ENCODE results near the gene TTC28.
"Not testable (repeated sequence)": the region's sequence is repeated elsewhere in the genome, so short reads cannot be mapped to it uniquely, and the experiment has no call there.

TTC28 gene

DNA sequence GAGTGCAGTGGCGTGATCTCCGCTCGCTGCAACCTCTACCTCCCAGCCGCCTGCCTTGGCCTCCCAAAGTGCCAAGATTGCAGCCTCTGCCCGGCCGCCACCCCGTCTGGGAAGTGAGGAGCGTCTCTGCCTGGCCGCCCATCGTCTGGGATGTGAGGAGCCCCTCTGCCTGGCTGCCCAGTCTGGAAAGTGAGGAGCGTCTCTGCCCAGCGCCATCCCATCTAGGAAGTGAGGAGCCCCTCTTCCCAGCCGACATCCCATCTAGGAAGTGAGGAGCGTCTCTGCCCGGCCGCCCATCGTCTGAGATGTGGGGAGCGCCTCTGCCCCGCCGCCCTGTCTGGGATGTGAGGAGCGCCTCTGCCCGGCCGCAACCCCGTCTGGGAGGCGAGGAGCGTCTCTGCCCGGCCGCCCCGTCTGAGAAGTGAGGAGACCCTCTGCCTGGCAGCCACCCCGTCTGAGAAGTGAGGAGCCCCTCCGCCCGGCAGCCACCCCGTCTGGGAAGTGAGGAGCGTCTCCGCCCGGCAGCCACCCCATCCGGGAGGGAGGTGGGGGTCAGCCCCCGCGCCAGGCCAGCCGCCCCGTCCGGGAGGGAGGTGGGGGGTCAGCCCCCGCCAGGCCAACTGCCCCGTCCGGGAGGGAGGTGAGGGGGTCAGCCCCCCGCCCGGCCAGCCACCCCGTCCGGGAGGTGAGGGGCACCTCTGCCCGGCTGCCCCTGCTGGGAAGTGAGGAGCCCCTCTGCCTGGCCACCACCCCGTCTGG, 126.4 kb downstream of the TTC28 start:
- DNase-seq = not testable (repeated sequence)

DNA sequence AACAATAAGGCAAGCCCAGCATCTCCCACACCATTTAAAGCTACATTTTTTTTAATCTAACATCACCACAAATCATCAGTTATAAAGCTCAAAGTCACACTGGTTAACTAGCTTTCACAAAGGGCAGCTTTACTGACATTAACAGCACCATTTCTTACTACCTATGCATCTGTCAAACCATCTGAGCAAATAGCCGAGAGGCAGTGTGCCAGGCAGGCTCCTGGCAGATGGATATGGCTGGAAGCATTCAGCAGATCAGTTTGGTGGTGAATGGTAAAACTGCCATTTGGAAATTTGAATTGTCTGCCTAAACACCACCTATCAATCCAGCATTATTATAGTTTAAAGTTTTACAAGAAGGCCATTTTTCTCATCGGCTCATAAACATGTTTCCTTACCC, 131.2 kb downstream of the TTC28 start:
- no peak for DNase-seq

DNA sequence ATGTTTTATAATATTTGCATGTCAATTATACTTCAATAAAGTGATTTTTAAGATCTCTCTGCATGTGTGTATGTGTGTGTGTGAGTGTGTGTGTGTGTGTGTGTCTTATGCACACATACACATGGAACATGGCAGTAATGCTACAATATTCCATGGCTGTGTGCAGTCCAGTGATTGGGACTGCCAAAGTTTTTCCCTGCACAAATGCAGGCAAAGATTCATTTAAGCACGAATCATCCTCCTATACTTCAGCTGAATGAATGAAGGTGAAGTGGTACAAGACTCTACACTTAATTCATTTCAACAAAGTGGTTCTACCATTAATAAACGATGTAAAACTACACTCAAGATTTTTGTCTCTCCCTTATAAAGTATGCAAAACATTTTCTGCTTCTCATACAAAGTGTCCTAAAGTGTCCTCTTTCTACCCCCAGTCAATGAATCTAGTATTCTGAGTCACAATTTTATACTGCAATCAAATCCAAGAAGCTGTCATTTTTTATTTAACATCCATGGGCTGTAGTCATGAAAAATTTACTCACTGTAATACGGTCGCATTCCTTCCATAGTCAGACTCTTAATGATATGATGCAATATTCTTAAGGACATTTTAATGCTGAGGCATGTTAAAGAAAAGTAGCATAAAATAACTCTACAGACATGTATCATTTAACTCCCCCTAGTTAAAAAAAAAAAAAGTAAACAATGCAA, 132.4 kb downstream of the TTC28 start:
- DNase-seq = no peak

DNA sequence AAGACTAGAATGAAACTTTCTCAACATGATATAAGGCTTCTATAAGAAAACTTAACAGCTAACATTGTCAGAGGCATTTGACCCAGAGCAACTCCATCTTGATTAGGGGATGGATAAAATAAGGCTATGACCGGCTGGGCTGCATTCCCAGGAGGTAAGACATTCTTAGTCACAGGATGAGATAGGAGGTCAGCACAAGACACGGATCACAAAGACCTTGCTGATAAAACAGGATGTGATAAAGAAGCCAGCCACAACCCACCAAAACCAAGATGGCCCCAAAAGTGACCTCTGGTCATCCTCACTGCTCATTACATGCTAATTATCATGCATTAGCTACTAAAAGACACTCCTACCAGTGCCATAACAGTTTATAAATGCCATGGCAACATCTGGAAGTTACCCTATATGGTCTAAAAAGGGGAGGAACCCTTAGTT, 135.2 kb downstream of the TTC28 start:
- no peak for DNase-seq

DNA sequence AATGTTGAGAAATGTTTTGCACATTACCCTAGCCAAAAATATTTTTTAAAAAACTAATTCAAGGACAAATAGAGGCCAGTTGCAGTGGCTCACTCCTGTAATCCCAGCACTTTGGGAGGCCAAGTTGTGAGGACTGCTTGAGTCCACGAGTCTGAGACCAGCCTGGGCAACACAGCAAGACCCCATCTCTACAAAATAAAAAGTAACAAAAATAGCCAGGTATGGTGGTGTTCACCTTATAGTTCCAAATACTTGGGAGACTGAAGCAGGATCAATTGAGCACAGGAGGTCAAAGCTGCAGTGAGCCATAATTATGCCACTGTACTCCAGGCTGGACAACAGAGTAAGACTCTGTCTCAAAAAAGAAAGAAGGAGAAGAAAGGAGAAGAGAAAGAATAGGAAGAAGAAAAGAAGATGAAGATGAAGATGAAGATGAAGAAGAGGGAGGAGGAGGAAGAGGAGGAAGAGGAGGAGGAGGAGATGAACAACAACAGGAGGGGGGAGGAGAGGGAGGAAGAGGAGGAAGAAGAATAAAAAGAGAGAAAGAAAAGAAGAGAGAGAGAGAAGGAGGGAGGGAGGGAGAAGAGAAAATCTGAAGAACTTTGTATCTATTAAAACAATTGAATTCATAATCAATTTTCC, 136.5 kb downstream of the TTC28 start:
- no peak for DNase-seq

DNA sequence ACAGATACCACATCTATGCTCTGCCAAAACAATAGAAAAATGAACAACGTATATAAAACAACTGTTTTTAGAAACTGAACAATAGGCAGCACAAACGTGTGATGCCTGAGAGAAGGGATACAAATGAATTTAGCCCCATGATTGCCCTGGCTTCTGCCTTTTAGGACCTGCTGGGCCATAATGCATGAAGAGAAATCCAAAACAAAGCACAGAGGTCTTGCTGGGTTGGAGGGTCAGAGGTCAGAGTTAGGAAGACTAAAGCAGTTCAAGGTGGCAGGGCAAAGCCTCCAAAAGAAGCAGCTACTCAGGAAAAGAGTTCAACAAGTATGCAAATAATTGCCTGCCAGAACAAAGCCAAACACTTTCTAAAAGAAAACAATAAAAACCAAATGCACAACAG, 138.5 kb downstream of the TTC28 start:
- DNase-seq = no peak

DNA sequence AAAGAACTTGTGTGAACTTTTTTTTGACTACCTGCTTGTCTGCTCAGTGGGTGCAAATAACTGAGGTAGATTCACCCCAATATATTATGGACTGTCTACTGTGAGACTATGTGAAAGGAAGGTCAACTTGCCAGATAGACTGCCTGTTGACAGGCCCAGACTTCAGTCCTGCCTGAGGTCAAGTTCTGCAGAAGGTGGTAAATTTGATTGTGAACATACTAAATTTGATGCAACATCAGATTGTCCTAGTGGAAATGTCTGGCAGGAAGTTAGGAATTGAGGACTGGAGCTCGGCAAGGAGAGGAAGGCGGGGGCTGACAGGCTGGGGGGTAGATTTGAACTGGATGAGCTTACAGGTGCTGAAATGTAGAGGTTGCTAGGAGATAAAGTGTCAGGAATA, 140.7 kb downstream of the TTC28 start:
- DNase-seq = no peak

DNA sequence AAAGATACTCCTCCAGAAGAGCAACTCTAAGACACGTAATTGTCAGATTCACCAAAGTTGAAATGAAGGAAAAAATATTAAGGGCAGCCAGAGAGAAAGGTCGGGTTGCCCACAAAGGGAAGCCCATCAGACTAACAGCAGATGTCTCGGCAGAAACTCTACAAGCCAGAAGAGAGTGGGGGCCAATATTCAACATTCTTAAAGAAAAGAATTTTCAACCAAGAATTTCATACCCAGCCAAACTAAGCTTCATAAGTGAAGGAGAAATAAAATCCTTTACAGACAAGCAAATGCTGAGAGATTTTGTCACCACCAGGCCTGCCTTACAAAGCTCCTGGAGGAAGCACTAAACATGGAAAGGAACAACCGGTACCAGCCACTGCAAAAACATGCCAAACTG, 149.1 kb downstream of the TTC28 start:
- DNase-seq = not testable (repeated sequence)

DNA sequence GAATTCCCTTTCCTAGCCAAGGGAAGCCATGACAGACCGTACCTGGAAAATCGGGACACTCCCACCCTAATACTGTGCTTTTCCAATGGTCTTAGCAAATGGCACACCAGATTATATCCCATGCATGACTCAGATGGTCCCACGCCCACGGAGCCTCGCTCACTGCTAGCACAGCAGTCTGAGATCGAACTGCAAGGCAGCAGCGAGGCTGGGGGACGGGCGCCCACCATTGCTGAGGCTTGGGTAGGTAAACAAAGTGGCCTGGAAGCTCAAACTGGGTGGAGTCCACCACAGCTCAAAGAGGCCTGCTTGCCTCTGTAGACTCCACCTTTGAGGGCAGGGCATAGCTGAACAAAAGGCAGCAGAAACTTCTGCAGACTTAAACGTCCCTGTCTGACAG, 150.5 kb downstream of the TTC28 start:
- not testable (repeated sequence) for DNase-seq

DNA sequence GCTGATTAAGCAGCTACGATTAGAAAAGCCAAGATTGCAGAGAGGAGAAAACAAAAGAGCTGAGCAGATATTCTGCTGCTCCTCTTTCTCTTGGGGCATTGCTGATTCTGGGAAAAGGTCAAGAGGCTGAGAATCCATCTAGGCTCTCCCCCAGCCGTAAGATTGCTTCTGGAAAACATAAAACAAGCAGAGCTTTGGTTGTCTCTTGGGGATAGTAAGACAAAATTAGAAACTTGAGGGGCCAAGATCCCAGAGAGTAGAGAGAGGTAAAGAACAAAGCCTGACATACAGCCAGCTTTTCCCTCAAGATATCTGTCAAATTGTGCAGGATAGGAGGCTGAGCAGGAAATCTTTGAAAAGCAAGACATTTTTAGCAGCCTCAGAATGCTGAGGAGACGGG, 158.2 kb downstream of the TTC28 start:
- no peak for DNase-seq

DNA sequence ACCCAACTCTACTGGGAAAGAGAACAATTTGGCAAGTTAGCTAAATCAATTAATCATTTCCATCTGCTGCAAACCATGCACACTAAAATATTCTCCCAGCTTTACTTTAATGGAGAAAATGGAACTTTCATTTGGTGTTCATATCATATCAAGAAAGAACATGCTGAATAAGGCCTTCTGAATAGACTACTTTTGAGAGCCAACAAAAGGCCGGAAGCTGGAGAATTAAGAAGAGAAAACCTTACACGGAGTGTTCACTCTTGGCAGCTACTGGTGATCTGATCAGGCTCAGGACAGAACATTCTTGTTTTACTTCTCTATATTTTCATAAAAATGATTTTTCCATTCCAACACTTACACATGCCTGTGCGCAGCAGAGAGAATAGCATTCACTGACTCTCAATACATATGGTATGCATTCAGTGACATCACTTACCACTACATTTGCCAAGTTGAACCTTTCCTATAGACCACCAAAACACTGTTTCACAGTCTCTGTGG, 165.3 kb downstream of the TTC28 start:
- no peak for DNase-seq

DNA sequence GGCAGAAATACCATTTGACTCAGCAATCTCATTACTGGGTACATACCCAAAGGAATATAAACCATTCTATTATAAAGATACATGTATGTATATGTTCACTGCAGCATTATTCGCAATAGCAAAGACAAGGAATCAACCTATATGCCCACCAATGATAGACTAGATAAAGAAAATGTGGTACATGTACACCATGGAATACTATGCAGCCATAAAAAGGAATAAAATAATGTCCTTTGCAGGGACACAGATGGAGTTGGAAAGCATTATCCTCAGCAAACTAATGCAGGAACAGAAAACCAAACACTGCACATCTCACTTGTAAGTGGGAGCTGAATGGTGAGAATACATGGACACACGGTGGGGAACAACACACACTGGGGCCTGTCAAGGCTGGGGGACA, 167.3 kb downstream of the TTC28 start:
- not testable (repeated sequence) for DNase-seq

DNA sequence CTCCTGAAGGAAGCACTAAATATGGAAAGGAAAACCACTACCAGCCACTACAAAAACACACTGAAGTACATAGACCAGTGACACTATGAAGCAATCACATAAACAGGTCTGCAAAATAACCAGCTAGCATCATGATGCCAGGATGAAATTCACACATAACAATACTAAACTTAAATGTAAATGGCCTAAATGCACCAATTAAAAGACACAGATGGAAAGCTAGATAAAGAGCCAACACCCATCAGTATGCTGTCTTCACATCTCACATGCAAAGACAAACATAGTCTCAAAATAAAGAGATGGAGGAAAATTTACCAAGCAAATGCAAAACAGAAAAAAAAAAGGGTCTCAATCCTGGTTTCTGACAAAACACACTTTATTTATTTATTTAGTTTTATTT, 171.7 kb downstream of the TTC28 start:
- DNase-seq = no peak

DNA sequence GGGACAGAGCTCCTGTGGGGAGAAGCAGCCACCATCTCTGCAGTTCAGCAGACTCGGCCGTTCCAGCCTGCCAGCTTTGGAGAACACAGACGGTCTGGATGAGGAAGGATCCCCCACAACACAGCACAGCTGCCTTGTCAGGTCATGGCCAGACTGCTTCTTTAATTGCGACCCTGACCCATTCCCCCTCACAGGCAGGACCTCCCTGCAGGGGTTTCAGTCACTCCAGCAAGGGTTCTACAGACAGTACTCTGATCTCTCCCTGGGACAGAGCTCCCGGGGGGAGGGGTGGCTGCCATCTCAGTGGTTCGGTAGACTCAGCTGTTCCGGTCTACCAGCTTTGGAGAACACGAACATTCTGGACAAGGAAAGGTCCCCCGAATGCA, 173.5 kb downstream of the TTC28 start:
- DNase-seq = no peak

DNA sequence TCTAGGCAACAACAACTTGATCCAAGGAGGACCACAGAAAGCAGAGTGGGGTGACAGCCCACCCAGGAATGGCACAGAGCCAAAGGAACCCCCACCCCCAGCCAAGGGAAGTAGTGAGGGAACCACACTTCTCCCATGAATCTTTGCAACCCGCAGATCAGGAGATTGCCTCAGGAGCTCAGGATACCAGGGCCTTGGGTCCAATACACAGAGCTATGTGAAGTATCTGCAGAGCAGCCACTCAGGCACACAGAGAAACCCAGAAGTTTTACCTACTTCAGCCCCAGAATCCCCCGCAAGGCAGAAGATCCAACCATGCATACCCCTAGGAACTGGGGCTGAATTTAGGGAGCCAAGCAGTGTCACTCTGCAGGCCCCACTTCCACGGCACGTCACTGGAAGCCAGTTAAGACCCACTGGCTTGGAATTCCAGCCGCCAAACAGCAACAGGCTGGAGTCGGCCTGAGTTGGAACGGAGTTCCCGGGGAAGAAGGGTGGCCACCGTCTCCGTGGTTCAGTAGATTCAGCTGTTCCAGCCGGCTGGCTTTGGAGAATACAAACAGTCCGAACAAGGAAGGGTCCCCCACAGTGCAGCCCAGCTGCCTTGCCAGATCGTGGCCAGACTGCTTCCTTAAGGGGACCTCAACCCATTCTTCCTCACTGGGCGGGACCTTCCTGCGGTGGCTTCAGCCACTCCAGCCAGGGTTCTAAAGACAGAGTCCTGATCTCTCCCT, 174.1 kb downstream of the TTC28 start:
- DNase-seq = no peak

DNA sequence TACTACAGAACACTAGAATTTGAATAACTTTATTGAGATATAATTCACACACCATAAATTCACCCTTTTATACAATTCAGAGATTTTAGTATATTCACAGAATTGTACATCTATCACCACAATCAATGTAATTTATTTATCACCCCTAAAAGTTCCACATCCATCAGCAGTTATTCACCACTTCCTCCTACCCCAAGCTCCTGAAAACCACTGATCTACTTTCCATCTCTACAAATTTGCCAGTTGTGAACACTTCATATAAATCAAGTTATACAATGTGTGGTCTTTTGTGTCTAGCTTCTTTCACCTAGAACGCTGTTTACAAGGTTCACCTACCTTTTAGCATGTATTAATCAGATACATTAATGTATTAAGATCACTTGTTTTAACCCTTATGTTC, 179.6 kb downstream of the TTC28 start:
- DNase-seq = no peak

DNA sequence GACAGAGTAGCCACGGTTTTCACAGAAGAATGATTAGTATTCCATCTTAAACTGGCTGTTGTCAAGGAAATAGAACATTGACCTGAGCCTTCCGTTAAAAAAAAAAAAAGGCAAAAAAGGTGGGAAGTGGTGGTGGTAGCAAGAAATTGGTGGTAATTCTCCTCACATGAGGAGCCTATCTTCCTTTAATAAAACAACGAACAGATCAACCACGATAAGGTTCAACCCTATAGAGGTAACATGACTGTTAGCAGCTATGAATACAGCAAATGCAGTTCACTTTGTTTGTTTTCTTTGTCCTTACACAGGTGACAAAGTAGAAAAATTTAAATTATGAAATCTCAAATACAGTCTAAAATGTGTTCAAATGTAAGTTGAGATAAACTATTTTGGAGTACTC, 181.6 kb downstream of the TTC28 start:
- DNase-seq = no peak

DNA sequence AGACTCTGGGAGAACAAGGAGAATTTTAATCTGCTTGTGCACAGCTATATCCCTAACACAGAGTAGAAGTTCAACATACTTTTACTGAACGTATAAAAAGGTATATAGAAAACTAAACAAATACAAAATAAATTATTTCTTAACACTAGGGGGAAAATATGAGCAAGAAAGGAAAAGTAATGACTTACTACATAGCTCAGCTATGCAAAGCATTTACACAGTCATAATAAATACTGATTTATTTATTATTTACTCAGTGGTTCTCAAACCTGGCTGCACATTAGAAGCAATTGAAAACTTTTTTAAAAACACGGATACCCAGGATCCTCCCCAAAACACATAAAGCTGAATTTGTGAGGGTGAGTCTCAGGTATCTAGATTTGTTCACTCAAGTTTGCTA, 182.5 kb downstream of the TTC28 start:
- DNase-seq = no peak

DNA sequence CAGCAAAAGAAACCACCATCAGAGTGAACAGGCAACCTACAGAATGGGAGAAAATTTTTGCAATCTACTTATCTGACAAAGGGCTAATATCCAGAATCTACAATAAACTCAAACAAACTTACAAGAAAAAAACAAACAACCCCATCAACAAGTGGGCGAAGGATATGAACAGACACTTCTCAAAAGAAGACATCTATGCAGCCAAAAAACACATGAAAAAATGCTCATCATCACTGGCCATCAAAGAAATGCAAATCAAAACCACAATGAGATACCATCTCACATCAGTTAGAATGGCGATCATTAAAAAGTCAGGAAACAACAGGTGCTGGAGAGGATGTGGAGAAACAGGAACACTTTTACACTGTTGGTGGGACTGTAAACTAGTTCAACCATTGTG, 188.4 kb downstream of the TTC28 start:
- not testable (repeated sequence) for DNase-seq

DNA sequence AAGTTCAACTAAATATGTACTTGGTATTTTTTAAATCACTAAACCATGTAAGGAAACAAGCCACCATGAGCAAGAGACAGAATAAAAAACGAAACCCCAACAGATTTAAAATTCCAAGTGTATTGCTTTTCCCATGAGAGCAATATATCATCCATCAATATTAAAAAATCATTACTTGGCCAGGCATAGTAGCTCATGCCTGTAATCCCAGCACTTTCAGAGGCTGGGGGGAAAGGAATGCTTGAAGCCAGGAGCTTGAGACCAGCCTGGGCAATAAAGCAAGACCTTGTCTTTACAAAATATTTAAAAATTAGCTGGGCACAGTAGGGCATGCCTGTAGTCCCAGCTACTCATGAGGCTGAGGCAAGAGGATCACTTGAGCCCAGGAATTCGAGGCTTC, 190.8 kb downstream of the TTC28 start:
- DNase-seq = no peak

DNA sequence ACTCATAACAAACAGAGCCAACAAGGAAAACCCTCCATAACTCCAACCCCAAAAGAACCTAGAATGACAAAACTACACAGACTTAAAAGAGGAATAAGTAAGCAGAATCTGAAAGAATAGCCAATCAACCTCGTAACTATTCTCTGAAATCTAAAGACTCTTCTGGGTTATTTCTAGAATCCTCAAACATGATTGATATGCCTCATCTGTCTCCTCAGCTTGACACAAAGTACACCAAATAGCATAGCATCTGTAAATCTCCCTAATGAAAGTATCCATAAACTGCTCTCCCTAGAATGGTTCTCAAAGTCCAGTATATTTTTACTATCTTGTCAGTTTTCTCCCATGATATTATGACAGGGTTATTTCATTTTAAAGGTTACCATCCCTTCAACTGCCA, 195.0 kb downstream of the TTC28 start:
- no peak for DNase-seq

DNA sequence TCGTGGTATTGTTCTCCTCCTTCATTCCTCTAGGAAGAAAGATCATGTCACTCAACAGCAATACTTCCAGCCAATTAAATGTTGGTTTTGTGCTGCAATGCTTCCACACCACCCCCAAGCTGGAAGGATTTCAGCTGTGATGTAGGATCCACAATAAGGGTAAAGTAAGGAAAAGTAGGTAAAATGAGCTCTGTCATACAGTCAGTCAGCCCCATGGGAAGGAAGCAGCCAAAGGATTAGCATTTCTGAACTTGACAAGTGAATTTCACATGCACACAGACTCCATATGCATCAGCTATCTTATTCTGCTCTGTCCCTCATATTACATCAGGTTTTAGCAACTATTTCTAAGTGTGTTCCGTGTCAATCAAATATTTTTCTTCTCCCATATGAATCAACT, 197.9 kb downstream of the TTC28 start:
- no peak for DNase-seq

DNA sequence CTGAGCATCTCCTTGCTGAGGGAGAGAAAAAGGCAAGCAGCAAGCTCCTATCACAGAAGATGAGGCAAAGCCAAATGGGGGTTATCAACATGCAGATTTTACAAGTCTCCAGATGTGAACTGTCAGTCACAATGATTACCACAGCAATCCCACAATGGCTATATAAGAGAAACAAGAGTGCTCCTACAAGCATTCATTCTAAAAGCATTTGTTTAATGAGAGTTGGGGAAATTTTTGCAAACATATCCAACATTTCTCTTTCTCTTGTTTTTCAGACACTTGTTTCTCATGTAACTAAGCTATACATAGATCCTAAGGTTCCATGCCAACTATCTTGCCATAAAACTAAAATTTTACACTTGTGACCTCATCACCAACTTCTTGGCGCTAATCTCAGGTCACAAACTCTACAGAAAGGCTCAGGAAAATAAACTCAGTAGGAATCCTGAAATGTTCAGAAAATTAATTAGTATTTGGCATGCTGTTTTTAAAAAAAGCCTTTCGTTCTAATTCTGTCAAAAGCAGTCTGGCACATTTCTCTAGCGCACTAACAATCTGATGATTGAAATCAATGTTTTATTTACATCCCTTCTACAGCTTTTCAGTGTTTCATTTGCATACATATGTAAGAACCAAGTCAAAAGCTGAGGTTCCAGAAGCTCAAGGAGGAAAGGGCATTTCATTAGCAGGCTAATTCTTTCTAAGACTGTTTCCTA, 199.5 kb downstream of the TTC28 start:
- DNase-seq = no peak
